Measurements from ENCODE around the gene SHH. TPM values are rescaled to one million over a fixed set of nuclear protein-coding genes. Genes with fewer than 3 reads are reported as not detected.

SHH gene
- total and polyA plus RNA-seq, 2 of the 4 experiments (the other 2 are of a cell fraction) = under 0.01 to 0.03 TPM

DNA sequence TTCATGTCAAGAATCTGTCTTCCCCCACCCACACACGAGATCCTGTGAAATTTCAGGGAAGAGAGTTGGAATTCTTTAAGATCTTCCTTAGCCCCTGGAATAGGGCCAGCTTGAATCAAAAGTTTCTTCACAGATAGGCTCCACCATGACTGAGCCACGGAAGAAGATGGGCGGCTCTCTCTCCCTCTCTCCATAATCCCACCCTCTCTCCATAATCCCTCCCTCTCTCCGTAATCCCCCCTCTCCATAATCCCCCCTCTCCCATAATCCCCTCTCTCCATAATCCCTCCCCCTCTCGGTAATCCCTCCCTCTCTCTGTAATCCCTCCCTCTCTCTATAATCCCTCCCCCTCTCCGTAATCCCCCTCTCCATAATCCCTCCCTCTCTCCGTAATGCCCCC, 20.4 kb downstream of the SHH start:
- Histone ChIP-seq H3K9ac (ENCODE audit: low read depth, low read length) (no peak overlapping the region), H3K4ac (ENCODE audit: low read depth, low read length) (no peak overlapping the region), H3K4me3 (ENCODE audit: insufficient read depth, low read depth, low read length) (no peak overlapping the region), H2AK5ac (ENCODE audit: low read depth, low read length) (no peak overlapping the region), H2BK15ac (ENCODE audit: low read depth, low read length) (no peak overlapping the region), H3K4me2 (ENCODE audit: low read depth, low read length) (no peak overlapping the region), H4K91ac (ENCODE audit: insufficient read depth, low read depth, low read length) (no peak overlapping the region), H2BK5ac (ENCODE audit: low read depth, low read length, poor library complexity, severe bottlenecking) (no peak overlapping the region), H3K27me3 (ENCODE audit: control insufficient read depth, insufficient read depth, low read length) (peaks cover 11% of the 10 kb centered on the region), H2AK9ac (replicated peaks; ENCODE audit: low read depth, low read length, poor library complexity) (no peak overlapping the region), H2BK20ac (ENCODE audit: low read depth, low read length) (no peak overlapping the region), H2BK120ac (ENCODE audit: low read depth, low read length) (no peak overlapping the region), H3K36me3 (ENCODE audit: control insufficient read depth, insufficient read depth, low read length) (no peaks in the 10 kb centered on the region), H3K79me1 (ENCODE audit: low read depth in 1 of 2, low read length in 2 of 2) (no peaks in the 10 kb centered on the region), H3K4me1 (ENCODE audit: control insufficient read depth, insufficient read depth, low read length) (peaks cover 1% of the 10 kb centered on the region; the same call in 1 of the 2 replicates), H3K23ac (ENCODE audit: low read depth, low read length) (no peak overlapping the region), H3K56ac (ENCODE audit: extremely low read depth, insufficient read depth, low read length) (no peak overlapping the region), H3K27ac (ENCODE audit: insufficient read depth, low read length) (no peak overlapping the region), H4K5ac (ENCODE audit: low read depth, low read length) (no peak overlapping the region), H3K14ac (replicated peaks; ENCODE audit: low read depth, low read length) (no peak overlapping the region), H4K20me1 (ENCODE audit: insufficient read depth, low read length) (no peaks in the 10 kb centered on the region), H3K18ac (ENCODE audit: low read depth, low read length) (no peak overlapping the region), H3K9me3 (ENCODE audit: control insufficient read depth, insufficient read depth, low read length) (no peaks in the 10 kb centered on the region), H4K8ac (ENCODE audit: low read depth in 2 of 2, low read length in 2 of 2) (no peak overlapping the region), H3K9me1 (ENCODE audit: insufficient read depth, low read length) (peaks cover 4% of the 10 kb centered on the region; the same call in 1 of the 2 replicates), H2AFZ (replicated peaks; ENCODE audit: low read length, poor library complexity) (no peak overlapping the region)
- ATAC-seq (ENCODE audit: low read depth) = no peak
- no peak for TF ChIP-seq RAD21 (IDR thresholded peaks at IDR 0.05; ENCODE audit: low read length)
- no peak for TF ChIP-seq POLR2A (IDR thresholded peaks at IDR 0.05; ENCODE audit: low read depth, low read length)
- TF ChIP-seq NFE2L2 (IDR thresholded peaks at IDR 0.05; ENCODE audit: low read depth, low read length) = no peak
- no peak for TF ChIP-seq FOS (IDR thresholded peaks at IDR 0.05; ENCODE audit: low read depth, low read length)
- no peak for TF ChIP-seq BHLHE40 (IDR thresholded peaks at IDR 0.05; ENCODE audit: low read depth, low read length)
- TF ChIP-seq MXI1 (IDR thresholded peaks at IDR 0.05; ENCODE audit: borderline replicate concordance, low read depth, low read length) = no peak
- TF ChIP-seq, protein P1, sequence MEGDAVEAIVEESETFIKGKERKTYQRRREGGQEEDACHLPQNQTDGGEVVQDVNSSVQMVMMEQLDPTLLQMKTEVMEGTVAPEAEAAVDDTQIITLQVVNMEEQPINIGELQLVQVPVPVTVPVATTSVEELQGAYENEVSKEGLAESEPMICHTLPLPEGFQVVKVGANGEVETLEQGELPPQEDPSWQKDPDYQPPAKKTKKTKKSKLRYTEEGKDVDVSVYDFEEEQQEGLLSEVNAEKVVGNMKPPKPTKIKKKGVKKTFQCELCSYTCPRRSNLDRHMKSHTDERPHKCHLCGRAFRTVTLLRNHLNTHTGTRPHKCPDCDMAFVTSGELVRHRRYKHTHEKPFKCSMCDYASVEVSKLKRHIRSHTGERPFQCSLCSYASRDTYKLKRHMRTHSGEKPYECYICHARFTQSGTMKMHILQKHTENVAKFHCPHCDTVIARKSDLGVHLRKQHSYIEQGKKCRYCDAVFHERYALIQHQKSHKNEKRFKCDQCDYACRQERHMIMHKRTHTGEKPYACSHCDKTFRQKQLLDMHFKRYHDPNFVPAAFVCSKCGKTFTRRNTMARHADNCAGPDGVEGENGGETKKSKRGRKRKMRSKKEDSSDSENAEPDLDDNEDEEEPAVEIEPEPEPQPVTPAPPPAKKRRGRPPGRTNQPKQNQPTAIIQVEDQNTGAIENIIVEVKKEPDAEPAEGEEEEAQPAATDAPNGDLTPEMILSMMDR (conservative IDR thresholded peaks at IDR 0.05; ENCODE audit: low read depth, low read length) = no peak
- TF ChIP-seq, protein P2, sequence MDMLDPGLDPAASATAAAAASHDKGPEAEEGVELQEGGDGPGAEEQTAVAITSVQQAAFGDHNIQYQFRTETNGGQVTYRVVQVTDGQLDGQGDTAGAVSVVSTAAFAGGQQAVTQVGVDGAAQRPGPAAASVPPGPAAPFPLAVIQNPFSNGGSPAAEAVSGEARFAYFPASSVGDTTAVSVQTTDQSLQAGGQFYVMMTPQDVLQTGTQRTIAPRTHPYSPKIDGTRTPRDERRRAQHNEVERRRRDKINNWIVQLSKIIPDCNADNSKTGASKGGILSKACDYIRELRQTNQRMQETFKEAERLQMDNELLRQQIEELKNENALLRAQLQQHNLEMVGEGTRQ (IDR thresholded peaks at IDR 0.05; ENCODE audit: low read depth, low read length) = no peak
- TF ChIP-seq RFX5 (IDR thresholded peaks at IDR 0.05; ENCODE audit: low read depth, low read length) = no peak
- TF ChIP-seq, protein P3, sequence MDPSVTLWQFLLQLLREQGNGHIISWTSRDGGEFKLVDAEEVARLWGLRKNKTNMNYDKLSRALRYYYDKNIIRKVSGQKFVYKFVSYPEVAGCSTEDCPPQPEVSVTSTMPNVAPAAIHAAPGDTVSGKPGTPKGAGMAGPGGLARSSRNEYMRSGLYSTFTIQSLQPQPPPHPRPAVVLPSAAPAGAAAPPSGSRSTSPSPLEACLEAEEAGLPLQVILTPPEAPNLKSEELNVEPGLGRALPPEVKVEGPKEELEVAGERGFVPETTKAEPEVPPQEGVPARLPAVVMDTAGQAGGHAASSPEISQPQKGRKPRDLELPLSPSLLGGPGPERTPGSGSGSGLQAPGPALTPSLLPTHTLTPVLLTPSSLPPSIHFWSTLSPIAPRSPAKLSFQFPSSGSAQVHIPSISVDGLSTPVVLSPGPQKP (IDR thresholded peaks at IDR 0.05; ENCODE audit: borderline replicate concordance, low read depth, low read length) = no peak
- TF ChIP-seq CHD1 (IDR thresholded peaks at IDR 0.05; ENCODE audit: low read depth, low read length) = no peak
- BruUV-seq (replicated peaks) = no TSS peak
- POLR2A ChIA-PET (ENCODE audit: unreplicated experiment) = no interaction called here
- in situ Hi-C loops (cut with MboI; ENCODE audit: low sequenced_read_pairs) = no loop called here
- 67 to 90% methylated on average over 1 to 3 of the region's 7 CpGs for WGBS, 2 experiments (ENCODE audit: extremely low coverage in 2 of 2, insufficient read length in 1 of 2)
- no peak for DNase-seq
- intact Hi-C loops (cut with micrococcal nuclease) = loop anchor here (10.0 kb wide), 1 partner anchor 1343 kb away; the partner anchor contains the start of gene UBE3C
- CTCF ChIA-PET = no interaction called here
- dilution Hi-C loops (cut with HindIII; ENCODE audit: low sequenced_read_pairs, unreplicated experiment) = no loop called here
